Cardiac fibroblast (primary cell): ENCODE results near the gene SUZ12.

Experiments
- DNase-seq, 2 donors: peaks; one replicate each; pipeline versions ENCODE4 v3.0.0 to v3.0.0-alpha.2; 2010; ENCODE audit warnings: low read depth in 2 of 2
- H3K4me3 ChIP-seq, 2 donors: replicated peaks in 1 of 2; 1 replicate in 1 of 2; 2 replicates in 1 of 2; pipeline ENCODE4 v1.5.1; 2011; ENCODE audit warnings: low read depth in 2 of 2, low read length in 2 of 2, mild to moderate bottlenecking in 2 of 2, moderate library complexity in 1 of 2
- CTCF ChIP-seq: IDR thresholded peaks from one replicate; pipeline ENCODE4 v1.5.1; 2011; ENCODE audit warnings: low read depth, mild to moderate bottlenecking, low read length, inconsistent platforms

SUZ12 gene

GRCh38 chr17:31936615-31937609 lies at the start of gene SUZ12:
TSS of gene SUZ12 (plus strand) at chr17:31937007. CDS start at chr17:31937247, 240 bp downstream.
- H3K4me3 ChIP-seq: peak within 1 kb of the TSS; percentile 72 to 75
- peak; percentile 83 to 94 for DNase-seq

- TF ChIP-seq CTCF: no peak
- no peak for DNase-seq
- H3K4me3 ChIP-seq: no peak overlapping the region
These were observed 48.7 kb upstream of the SUZ12 start for GRCh38 chr17:31888124-31888523.

- TF ChIP-seq CTCF: no peak
- H3K4me3 ChIP-seq: peak overlapping the region; percentile 77 to 90
- peak; percentile 29 for DNase-seq
These were observed 35.9 kb upstream of the SUZ12 start for GRCh38 chr17:31900877-31901276.

GRCh38 chr17:31902693-31903092 lies 34.1 kb upstream of the SUZ12 start:
- no peak overlapping the region for H3K4me3 ChIP-seq
- DNase-seq: no peak
- no peak for TF ChIP-seq CTCF

- no peak for TF ChIP-seq CTCF
- H3K4me3 ChIP-seq: no peak overlapping the region
- DNase-seq: no peak
These were observed 33.4 kb upstream of the SUZ12 start for GRCh38 chr17:31903401-31903800.

GRCh38 chr17:31907342-31907962 lies 29.4 kb upstream of the SUZ12 start:
- H3K4me3 ChIP-seq: no peak overlapping the region
- peak; percentile 44 to 74 for DNase-seq
- TF ChIP-seq CTCF: no peak

- no peak overlapping the region for H3K4me3 ChIP-seq
- no peak for TF ChIP-seq CTCF
- no peak for DNase-seq
These were observed 28.4 kb upstream of the SUZ12 start for GRCh38 chr17:31908386-31908785.
